ENCODE results near the gene VANGL1.

VANGL1 gene

GRCh38 chr1:115641762-115642167 is at the start of gene VANGL1:
TSS of gene VANGL1 (plus strand) at chr1:115641970. CDS start at chr1:115651414, 9,444 bp downstream.
- H3K4me1 Mint-ChIP-seq = peaks cover 38% of the 10 kb centered on the region
- peak within 1 kb of the TSS; percentile 89 for H3K4me3 Mint-ChIP-seq
- H3K27me3 Mint-ChIP-seq (ENCODE audit: low read depth, poor library complexity) = peaks cover 8% of the 10 kb centered on the region

GRCh38 chr1:115592264-115592663 is 49.5 kb upstream of the VANGL1 start:
- no peak for DNase-seq
- no peak for TF ChIP-seq CTCF (IDR thresholded peaks at IDR 0.05)
- H3K4me3 Mint-ChIP-seq = no peak overlapping the region
- H3K36me3 Mint-ChIP-seq (ENCODE audit: low read depth) = peaks cover 5% of the 10 kb centered on the region
- peaks cover 41% of the 10 kb centered on the region for H3K9me3 Mint-ChIP-seq
- peaks cover 18% of the 10 kb centered on the region for H3K4me1 Mint-ChIP-seq
- H3K27ac Mint-ChIP-seq = no peak overlapping the region
- no peaks in the 10 kb centered on the region for H3K27me3 Mint-ChIP-seq (ENCODE audit: low read depth, poor library complexity)

More at GRCh38 chr1:115641762-115642167, at the start of gene VANGL1:
- Mint-ChIP-seq H3K36me3 (ENCODE audit: low read depth) (peaks cover 27% of the 10 kb centered on the region), H3K27ac (peak within 1 kb of the TSS; percentile 90), H3K9me3 (peaks cover 48% of the 10 kb centered on the region)
- TF ChIP-seq CTCF (IDR thresholded peaks at IDR 0.05) = no peak
- peak; percentile 79 for DNase-seq

GRCh38 chr1:115593365-115594259 is 48.2 kb upstream of the VANGL1 start:
- no peak for TF ChIP-seq CTCF (IDR thresholded peaks at IDR 0.05)
- H3K4me3 Mint-ChIP-seq = no peak overlapping the region
- H3K4me1 Mint-ChIP-seq = peaks cover 18% of the 10 kb centered on the region
- H3K27ac Mint-ChIP-seq = no peak overlapping the region
- peaks cover 5% of the 10 kb centered on the region for H3K36me3 Mint-ChIP-seq (ENCODE audit: low read depth)
- peaks cover 28% of the 10 kb centered on the region for H3K9me3 Mint-ChIP-seq
- no peak for DNase-seq
- no peaks in the 10 kb centered on the region for H3K27me3 Mint-ChIP-seq (ENCODE audit: low read depth, poor library complexity)

GRCh38 chr1:115594600-115594999 is 47.2 kb upstream of the VANGL1 start:
- peaks cover 21% of the 10 kb centered on the region for H3K9me3 Mint-ChIP-seq
- no peaks in the 10 kb centered on the region for H3K27me3 Mint-ChIP-seq (ENCODE audit: low read depth, poor library complexity)
- no peak for DNase-seq

DNA sequence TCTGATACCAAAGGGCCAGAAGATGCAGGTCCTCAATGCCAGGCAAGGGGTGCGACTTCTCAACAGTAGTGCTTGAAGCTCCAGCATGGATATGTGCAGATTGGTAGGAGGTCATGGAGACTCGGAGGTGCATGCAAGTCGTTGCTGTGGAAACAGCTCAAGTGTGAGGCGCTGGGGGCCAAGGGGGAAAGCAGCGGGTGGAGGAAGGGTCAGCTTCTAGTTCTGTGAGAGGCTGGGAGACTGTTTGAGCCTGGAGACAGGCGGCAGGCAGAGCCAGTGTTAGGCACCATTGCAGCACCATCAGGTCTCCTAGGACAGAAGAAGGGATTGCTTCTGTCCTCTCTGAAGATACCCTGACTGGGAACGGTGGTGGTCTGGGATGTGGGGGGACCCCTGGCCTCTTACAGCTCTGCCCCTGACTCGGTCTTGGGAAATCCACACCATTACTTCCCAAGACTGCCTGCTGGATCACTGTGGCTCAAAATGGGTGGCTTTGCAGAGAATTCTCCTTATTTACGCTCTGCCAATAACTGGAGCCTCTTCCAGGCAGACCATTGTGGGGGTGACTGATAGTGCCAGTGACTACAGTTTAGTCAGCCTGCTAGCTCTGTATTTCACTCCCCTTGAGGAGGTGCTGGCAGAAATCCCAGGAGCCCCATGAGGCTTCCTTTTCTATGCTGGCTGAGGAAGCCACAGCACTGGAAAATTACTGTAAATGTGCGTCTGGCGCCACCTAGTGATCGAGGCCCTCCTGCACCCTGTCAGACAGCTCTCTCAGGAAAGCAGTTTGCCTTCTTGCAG is 46.3 kb upstream of the VANGL1 start:
- Mint-ChIP-seq H3K27ac (no peak overlapping the region), H3K36me3 (ENCODE audit: low read depth) (peaks cover 5% of the 10 kb centered on the region), H3K4me3 (no peak overlapping the region), H3K9me3 (peaks cover 15% of the 10 kb centered on the region), H3K27me3 (ENCODE audit: low read depth, poor library complexity) (no peaks in the 10 kb centered on the region), H3K4me1 (peaks cover 18% of the 10 kb centered on the region)
- peak; percentile 92 for TF ChIP-seq CTCF (IDR thresholded peaks at IDR 0.05)
- DNase-seq = peak; percentile 91

More at GRCh38 chr1:115594600-115594999, 47.2 kb upstream of the VANGL1 start:
- H3K4me3 Mint-ChIP-seq = no peak overlapping the region
- peaks cover 18% of the 10 kb centered on the region for H3K4me1 Mint-ChIP-seq
- TF ChIP-seq CTCF (IDR thresholded peaks at IDR 0.05) = no peak
- H3K27ac Mint-ChIP-seq = no peak overlapping the region
- peaks cover 5% of the 10 kb centered on the region for H3K36me3 Mint-ChIP-seq (ENCODE audit: low read depth)

Measured in nephron progenitor cell (in vitro differentiated cells).